T1000 (cell line): Measurements from ENCODE around the gene DCC.
"Not testable (repeated sequence)": the region's sequence is repeated elsewhere in the genome, so short reads cannot be mapped to it uniquely, and the experiment has no call there.

Experiments used
- DNase-seq: peaks from one replicate; lab custom pipeline; 2025; ENCODE audit warnings: mixed read lengths; lab: John Stamatoyannopoulos, UW

The DCC gene

DNA sequence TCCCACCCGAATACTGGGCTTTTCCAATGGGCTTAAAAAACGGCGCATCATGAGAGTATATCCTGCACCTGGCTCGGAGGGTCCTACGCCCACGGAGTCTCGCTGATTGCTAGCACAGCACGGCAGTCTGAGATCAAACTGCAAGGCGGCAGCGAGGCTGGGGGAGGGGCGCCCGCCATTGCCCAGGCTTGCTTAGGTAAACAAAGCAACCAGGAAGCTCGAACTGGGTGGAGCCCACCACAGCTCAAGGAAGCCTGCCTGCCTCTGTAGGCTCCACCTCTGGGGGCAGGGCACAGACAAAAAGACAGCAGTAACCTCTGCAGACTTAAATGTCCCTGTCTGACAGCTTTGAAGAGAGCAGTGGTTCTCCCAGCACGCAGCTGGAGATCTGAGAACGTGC lies 1171.7 kb downstream of the DCC start:
- not testable (repeated sequence) for DNase-seq

DNA sequence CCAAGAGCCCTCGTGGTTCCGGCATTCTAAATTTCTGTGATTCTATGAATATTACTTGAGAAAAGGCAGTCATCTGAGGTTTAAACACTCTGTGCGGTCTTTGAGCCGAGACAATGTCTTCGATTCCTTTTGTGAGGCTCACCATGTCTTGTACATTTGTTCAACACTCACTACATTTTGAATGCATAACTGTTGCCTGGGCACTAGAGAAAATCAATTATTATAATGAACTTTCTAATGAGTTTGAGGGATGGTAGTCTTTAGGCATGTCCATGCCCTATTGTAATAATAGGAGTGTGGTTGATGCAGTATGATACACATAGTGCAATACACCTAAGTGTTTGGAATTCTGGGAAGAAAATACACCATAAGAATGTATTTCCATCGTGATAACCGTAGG lies 1181.1 kb downstream of the DCC start:
- DNase-seq: no peak

GRCh38 chr18:53526101-53526870 lies 1186.3 kb downstream of the DCC start:
- no peak for DNase-seq

DNA sequence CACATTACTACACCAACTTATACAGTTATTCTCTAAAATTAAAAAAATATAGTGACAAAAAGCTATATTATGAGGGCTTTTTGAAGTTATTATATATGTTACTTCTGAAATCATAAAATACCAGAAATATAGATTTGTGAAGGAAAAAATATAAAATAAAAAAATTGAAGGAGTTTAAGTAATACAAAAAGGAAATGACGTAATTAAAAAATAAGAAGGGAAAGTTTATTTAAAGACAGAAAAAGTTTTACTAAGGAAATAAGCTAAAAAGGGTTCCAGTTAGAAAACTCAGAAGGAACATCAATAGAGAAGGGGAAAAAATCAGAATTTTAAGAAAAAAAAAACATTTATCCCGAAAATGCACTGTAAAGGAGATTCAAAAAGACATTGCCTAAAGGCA lies 1187.4 kb downstream of the DCC start:
- no peak for DNase-seq

DNA sequence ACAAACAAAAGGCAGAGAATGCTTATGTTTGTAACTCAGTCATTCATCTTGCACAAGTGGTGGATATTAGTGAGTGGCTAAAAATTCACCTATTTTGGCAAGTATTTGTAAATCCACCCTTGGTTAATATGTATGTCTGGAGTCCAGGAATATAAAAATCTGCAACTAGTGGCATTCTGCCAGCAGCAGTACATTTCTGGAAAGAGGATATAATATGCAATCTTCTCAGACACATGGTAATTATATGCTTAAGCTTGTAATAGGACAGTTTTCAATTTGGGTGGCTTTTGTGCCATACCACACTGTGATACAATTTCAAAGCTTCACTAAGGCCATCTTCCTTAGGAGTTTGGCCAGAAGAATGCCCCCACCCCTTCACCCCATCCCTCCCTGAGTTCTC lies 1191.2 kb downstream of the DCC start:
- DNase-seq: no peak

GRCh38 chr18:53531896-53532295 lies 1191.9 kb downstream of the DCC start:
- DNase-seq: no peak

- DNase-seq: no peak
Observed at GRCh38 chr18:53534203-53534602, 1194.2 kb downstream of the DCC start.

- no peak for DNase-seq
Observed at GRCh38 chr18:53534695-53535094, 1194.7 kb downstream of the DCC start.

GRCh38 chr18:53536908-53537307 lies 1196.9 kb downstream of the DCC start:
- no peak for DNase-seq

DNA sequence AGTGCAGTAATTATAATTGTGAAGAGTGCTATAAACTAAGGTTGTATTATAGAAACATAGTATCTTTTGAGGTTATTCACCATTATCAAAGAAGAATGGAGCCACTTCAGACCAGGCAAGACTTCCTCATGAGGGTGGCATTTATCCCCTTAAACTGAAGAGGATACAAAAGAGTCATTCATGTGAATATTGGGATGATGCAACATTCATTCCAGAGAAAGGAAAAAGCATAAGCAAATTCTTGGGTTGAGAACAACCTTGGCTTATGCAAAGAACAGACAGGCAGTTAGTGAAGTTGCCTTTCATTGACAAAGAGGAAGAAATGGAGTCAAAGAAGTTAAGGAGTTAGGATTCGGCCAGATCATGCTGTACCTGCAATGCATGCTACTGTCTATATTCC lies 1201.9 kb downstream of the DCC start:
- DNase-seq: no peak

DNA sequence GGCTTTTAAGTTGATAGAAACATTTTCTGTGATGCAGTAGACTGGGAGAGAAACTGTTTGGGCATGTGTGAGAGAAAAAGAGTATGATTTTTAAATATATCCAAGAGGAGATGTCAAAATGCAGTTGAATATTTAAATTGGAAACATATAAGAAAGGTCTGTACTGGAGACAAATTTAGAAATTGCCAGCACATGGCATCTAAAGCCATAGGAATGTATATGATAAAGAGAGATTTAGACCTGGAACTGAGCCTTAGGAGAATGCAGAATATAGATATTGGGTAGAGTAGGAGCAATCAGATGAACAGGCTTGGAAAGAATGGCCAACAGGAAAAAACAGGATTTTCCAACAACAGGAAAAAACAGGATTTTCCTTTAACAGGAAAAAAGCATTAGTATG lies 1203.7 kb downstream of the DCC start:
- DNase-seq: no peak

DNA sequence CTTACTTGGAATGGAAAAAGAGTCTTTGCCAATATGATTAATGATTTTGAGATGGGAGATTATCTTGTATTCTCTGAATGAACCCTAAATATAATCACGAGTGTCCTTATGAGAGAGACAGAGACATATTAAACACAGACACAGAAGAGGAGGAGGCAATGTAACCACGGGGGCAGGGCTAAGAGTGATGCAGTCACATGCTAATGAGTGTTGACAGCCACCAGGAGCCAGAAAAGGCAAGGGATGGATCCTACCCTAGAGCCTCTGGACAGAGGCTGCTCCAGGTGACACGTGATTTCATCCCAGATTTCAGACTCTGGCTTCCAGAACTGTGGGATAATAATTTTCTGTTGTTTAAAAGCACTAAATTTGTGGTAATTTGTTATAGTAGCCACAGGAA lies 1204.9 kb downstream of the DCC start:
- DNase-seq: no peak

DNA sequence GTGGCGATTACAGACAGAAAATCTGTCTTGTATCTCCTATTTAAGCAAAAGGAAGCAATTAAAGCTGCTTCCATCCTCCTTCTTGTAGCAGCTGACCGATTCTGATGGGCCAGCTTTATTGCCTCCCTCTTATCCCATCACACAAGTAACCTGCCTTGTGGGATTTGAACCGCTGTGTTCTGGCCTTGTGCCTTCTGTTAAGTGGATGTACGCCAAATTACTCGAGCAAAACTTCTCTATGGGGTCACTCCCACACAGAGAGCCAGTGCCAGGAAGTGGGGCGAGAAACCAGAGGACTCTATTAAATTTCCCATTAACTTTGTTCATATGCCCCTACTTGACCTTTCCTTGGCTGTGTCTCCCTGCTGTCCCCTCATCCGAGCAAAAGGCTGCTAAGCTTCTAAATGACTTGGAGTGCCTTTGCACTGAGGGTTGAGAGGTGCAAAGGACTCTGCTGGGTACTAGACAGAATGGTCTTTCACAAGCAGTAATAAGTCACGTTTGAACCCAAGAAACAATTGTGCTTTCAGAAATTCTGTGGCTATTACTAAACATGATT lies 1212.0 kb downstream of the DCC start:
- no peak for DNase-seq

DNA sequence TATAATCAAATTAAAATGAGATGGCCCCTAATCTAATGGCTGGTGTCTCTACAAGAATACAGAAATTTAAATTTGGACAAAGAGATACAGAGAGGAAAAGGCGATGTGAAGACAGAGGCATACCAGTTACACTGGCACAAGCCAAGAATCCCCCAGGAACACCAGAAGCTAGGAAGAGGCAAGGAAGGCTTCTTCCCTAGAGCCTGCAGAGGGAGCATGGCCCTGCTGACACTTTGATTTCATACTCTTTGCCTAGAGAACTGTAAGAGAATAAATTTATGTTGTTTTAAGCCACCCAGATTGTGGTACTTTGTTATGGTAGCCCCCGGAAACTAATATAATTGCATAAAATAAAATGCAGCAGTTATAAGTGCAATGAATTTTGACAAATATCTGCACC lies 1213.0 kb downstream of the DCC start:
- DNase-seq: no peak

DNA sequence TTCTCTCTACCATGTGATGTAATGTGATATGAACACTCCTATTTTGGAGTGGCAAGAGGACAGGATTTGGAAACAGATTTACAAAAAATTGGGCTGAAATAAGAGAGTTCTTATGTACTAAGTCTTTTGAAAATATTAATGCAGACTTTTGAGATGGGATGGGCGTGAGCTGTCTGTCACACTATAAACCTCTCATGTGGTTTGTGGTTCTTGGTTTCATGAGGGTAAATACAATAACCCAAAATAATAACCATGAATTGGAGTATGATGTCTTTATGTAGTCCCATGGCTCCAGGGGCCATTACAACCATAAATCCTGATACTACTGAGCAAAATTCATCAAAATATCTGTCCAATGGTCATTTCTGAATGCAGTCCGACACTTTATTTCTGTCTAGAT lies 1216.5 kb downstream of the DCC start:
- no peak for DNase-seq

- no peak for DNase-seq
Observed at GRCh38 chr18:53560546-53560945, 1220.5 kb downstream of the DCC start.

DNA sequence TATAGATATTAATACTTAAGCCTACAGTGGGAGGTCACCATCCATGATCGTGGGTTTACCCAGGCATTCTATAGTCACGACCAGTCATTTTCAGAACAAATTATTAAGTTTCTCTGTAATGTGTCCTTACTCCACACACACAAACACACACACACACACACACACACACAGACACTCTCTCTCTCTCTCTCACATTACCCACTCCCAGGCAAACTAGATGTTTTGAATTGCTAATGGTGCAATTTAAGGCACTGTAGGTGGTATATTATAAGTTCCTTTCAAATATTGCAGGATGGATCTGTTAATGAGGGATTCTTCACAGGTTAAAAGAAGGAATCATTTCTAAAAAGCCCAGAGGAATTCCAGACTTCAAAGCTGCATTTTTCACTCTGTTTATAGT lies 1226.6 kb downstream of the DCC start:
- no peak for DNase-seq

DNA sequence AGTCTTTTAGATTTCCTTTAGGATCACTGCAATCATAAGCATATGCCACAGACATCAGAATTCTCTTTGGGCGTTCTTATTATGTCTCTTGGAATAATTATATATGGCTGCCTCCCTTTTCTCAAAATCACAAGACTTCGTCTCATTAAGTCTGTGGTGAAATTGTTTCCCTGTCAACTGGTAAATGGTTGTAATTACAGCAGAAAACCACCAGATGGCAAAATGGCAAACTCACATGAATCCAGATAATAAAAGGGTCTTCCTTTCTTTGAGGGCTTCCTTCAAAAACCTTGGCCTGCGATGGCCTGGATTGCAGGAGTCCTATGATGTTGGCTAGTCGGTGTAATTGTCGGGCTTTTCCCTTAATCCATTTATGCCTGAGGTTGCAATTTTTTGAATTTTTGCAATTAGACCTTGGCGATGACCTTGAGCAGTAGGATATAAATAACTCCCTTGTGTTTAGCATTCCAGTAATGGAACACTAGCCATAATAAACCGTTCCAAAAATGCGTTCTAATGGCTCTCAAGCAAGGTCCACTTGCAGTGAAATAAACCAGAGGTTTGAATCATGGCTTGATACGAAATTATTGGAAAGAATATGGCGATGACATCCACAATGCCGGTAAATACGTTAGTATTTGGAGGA lies 1228.1 kb downstream of the DCC start:
- no peak for DNase-seq
